Adrenal gland (tissue), 12 donors: ENCODE data around the gene PIGBOS1. TPM values are rescaled to one million over a fixed set of nuclear protein-coding genes. Genes with fewer than 3 reads are reported as not detected.
"Not testable (repeated sequence)": the region's sequence is repeated elsewhere in the genome, so short reads cannot be mapped to it uniquely, and the experiment has no call there.

Source experiments
- DNase-seq, 7 donors: peaks; one replicate each; pipeline ENCODE4 v3.0.0-alpha.2; 2019 to 2020
- H3K27ac ChIP-seq, 5 donors: fragments of 200-600 bp; sonication (generic) in 4 of 5; 1 replicate in 3 of 5; 2 replicates in 2 of 5; pipeline versions ENCODE4 v1.5.1 to v1.8.0; 2016 to 2020; ENCODE audit warnings: mild to moderate bottlenecking in 1 of 5
- H3K27me3 ChIP-seq: fragments of 200-600 bp; 2 replicates; pipeline ENCODE4 v1.8.0; 2021
- H3K36me3 ChIP-seq, 2 donors: fragments of 200-600 bp; replicated peaks in 1 of 2; 1 replicate in 1 of 2; 2 replicates in 1 of 2; pipeline versions ENCODE4 v1.5.1 to v1.8.0; 2018 to 2022
- H3K4me1 ChIP-seq, 2 donors: fragments of 200-600 bp; replicated peaks in 1 of 2; 1 replicate in 1 of 2; 2 replicates in 1 of 2; pipeline versions ENCODE4 v1.5.1 to v1.8.0; 2018 to 2021
- H3K4me3 ChIP-seq, 4 donors: fragments of 200-600 bp; sonication (generic) in 3 of 4; one replicate each; pipeline ENCODE4 v1.5.1; 2016 to 2018
- H3K9me3 ChIP-seq, 3 donors: fragments of 200-600 bp; sonication (generic) in 1 of 3; replicated peaks in 1 of 3; 1 replicate in 2 of 3; 2 replicates in 1 of 3; pipeline versions ENCODE4 v1.5.1 to v1.8.0; 2016 to 2021
- POLR2A ChIP-seq, 2 donors: fragments of 450-650 bp; IDR thresholded peaks; one replicate each; pipeline ENCODE4 v1.6.1; 2017; ENCODE audit warnings: antibody characterized with exemption in 2 of 2, mild to moderate bottlenecking in 2 of 2, moderate library complexity in 1 of 2
- WGBS, 4 donors: extraction: QIAGEN DNeasy Blood & Tissue Kit in 2 of 4; methylation state at CpG; one replicate each; pipeline versions ENCODE4 v1.1.5 to v1.1.7; 2013 to 2017; 5-methylcytosine and 5-hydroxymethylcytosine counted together
- intact Hi-C, 2 donors: fragments of 100-400 bp; cut with DNase I; formaldehyde crosslinking; loops; one replicate each; pipeline versions ENCODE4 v1.14.1 to v1.15.0; 2022 to 2023
- polyA plus RNA-seq, 3 donors: library from polyadenylated mRNA; stranded (reverse); fragments of 200-250 nt in 2 of 3; fragments of 350-450 nt in 1 of 3; fragmentation: Illumina TruSeq in 1 of 3; extraction: RNeasy Lipid Tissue Mini Kit (QIAGEN cat#74804) in 1 of 3; gene quantifications; one replicate each; pipeline ENCODE4 v1.2.3, GENCODE V29; 2013 to 2014
- total RNA-seq, 9 donors: library from RNA; depleted of rRNA in 4 of 9; stranded (reverse); fragments of >200 nt in 4 of 9; fragments of 120-200 nt in 1 of 9; fragmentation: NEBNext Ultra II Directional in 1 of 9; extraction: Animal tissue kit (Norgen Biotek cat#: 25700) in 1 of 9; gene quantifications; one replicate each; pipeline versions ENCODE4 v1.1.0 to v1.2.4, GENCODE V29; 2013 to 2023
- TF ChIP-seq, protein P1 (sequence below), 6 experiments: fragments of 450-650 bp in 4 of 6; fragments of 200-600 bp in 2 of 6; sonication (generic) in 1 of 6; IDR thresholded peaks; 1 replicate in 5 of 6; 2 replicates in 1 of 6; pipeline versions ENCODE4 v1.5.1 to v1.8.0; 2016 to 2021; ENCODE audit warnings: antibody characterized with exemption in 6 of 6, mild to moderate bottlenecking in 2 of 6, moderate library complexity in 1 of 6
- donor health status: healthy with polysubstance abuse.
- donor health status: Bipolar disorder and iron deficiency.
- donor health status: DM: yes; HTN: yes; CAD: no.
- donor health status: DM: no; HTN: no; CAD: no.
- donor health status: DM: no; HTN: no; CAD: no.
- donor health status: DM: yes; HTN: yes; CAD: no.

The PIGBOS1 gene
- total and polyA plus RNA-seq, 12 donors = 11.1 to 22.0 (median 15.8) TPM

DNA sequence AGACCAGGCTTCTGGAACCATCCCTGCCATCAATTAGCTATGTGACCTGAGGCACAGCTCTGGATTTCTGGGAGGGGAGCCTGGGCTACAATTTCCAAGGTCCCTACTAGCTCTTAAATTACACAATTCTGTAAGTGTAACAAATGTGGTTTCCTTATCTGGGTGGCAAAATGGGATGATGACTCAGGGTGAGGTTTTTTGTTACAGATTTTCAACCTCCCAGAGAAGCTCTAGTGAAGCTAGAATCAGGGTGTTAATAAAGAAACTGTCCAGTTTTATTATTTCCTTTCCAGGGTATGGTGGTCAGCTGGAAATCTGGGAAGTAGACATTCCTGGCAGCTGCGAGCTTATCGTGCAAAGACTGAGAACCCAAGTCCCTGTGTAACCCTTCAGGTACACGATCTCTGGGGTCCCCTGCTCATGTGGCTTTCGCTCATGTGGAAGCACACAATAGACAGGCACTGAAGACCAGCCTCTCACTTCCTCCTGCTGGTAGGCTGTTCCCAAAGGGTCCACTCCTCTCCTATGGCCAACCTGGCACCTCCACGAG, 36.6 kb downstream of the PIGBOS1 start:
- Histone ChIP-seq H3K9me3 (no peaks in the 10 kb centered on the region), H3K4me3 (no peak overlapping the region), H3K27ac (peak overlapping the region; percentile 40 to 85 (median 79)), H3K4me1 (peaks cover 33 to 63% of the 10 kb centered on the region in 2 donors), H3K27me3 (no peaks in the 10 kb centered on the region), H3K36me3 (no peaks in the 10 kb centered on the region)
- TF ChIP-seq, protein P1, sequence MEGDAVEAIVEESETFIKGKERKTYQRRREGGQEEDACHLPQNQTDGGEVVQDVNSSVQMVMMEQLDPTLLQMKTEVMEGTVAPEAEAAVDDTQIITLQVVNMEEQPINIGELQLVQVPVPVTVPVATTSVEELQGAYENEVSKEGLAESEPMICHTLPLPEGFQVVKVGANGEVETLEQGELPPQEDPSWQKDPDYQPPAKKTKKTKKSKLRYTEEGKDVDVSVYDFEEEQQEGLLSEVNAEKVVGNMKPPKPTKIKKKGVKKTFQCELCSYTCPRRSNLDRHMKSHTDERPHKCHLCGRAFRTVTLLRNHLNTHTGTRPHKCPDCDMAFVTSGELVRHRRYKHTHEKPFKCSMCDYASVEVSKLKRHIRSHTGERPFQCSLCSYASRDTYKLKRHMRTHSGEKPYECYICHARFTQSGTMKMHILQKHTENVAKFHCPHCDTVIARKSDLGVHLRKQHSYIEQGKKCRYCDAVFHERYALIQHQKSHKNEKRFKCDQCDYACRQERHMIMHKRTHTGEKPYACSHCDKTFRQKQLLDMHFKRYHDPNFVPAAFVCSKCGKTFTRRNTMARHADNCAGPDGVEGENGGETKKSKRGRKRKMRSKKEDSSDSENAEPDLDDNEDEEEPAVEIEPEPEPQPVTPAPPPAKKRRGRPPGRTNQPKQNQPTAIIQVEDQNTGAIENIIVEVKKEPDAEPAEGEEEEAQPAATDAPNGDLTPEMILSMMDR (IDR thresholded peaks at IDR 0.05) = no peak
- TF ChIP-seq POLR2A (IDR thresholded peaks at IDR 0.05) = peak in 1 of 2 donors; percentile 15
- peak; percentile 65 to 85 (median 75) for DNase-seq
- 50 to 60% (median 55%) methylated on average over 3 to 5 of the region's 5 CpGs for WGBS, 4 donors
- intact Hi-C loops = no loop called here

DNA sequence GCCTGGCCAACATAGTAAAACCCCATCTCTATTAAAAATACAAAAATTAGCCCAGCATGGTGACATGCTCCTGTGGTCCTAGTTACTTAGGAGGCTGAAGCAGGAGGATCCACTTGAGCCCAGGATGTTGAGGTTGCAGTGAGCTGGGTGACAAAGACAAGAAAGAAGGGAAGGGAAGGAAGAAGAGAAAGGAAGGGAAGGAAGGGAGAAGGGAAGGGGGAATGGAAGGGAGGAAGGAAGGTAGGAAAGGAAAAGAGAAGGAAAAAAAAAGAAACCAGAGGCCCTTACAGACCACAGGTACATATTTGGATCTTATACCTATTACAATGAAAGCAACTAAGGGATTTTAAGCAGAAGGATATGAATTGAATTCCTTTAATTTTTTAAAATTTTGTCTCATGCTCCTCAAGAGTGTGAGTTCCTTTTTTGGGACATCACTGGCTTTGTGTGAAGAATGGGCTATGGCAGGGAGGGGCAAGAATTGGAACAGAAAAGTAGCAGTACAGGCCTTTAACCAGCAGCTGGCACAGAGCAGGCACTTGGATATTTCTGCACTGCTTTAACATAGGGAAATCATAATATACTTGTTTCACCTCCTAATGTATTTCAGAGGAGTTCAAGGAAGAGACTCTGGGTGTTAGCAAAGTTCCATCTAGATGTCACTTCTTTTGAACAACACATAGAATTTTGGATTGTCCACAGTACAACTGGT, 37.2 kb downstream of the PIGBOS1 start:
- Histone ChIP-seq H3K4me1 (peaks cover 33 to 69% of the 10 kb centered on the region in 2 donors), H3K4me3 (no peak overlapping the region), H3K27me3 (no peaks in the 10 kb centered on the region), H3K27ac (peak overlapping the region; percentile 32 to 85 (median 79)), H3K9me3 (no peaks in the 10 kb centered on the region), H3K36me3 (no peaks in the 10 kb centered on the region)
- intact Hi-C loops = no loop called here
- TF ChIP-seq POLR2A (IDR thresholded peaks at IDR 0.05) = no peak
- TF ChIP-seq, protein P1 (IDR thresholded peaks at IDR 0.05) = peak in 1 of 6 experiments; percentile 6
- no peak for DNase-seq

DNA sequence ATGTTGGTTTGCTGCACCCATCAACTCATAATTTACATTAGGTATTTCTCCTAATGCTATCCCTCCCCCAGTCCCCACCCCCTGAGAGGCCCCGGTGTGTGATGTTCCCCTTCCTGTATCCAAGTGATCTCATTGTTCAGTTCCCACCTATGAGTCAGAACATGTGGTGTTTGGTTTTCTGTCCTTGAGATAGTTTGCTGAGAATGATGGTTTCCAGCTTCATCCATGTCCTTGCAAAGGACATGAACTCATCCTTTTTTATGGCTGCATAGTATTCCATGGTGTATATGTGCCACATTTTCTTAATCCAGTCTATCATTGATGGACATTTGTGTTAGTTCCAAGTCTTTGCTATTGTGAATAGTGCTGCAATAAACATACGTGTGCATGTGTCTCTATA, 38.3 kb downstream of the PIGBOS1 start:
- Histone ChIP-seq H3K4me1 (peaks cover 38 to 70% of the 10 kb centered on the region in 2 donors), H3K27ac (peak overlapping the region in 3 of 5 donors; percentile 77 to 85 (median 85))
- H3K27me3 ChIP-seq, intact Hi-C loops, H3K36me3 ChIP-seq, H3K9me3 ChIP-seq, H3K4me3 ChIP-seq: not testable (repeated sequence)
- 54 to 72% (median 62%) methylated on average over 2 of the region's 2 CpGs for WGBS, 4 donors
- peak in 2 of 7 donors; percentile 34 to 39 for DNase-seq

DNA sequence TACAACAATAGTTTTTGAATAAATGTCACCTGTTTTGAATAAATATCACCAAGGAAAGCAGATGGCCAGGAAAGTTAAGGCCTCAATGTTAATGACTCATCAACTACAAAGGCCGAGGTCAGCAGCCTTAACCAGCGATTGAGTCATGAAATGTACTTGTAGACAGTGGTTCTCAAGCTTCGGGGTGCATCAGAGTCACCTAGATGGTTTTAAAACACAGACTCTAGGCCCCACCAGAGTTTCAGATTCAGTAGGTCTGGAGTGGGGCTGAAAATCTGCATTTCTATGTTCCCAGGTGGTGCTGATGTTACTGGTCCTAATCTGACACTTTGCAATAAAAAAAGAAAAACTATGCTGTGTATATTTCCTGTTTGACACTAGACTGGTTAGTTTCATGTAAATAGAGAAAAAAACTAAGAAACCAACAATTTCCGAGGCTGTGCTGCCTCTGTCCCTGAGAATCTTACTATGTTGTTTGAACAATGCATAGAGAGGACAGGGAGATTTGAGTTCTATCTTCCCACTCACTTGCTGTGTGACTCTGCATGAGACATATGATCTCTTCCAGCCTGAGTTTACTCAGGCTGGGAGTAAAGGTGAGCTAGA, 39.1 kb downstream of the PIGBOS1 start:
- 30 to 46% (median 35%) methylated on average over 4 of the region's 4 CpGs for WGBS, 4 donors
- Histone ChIP-seq H3K27ac (peak overlapping the region; percentile 32 to 85 (median 77)), H3K4me3 (no peak overlapping the region), H3K36me3 (no peaks in the 10 kb centered on the region), H3K9me3 (no peaks in the 10 kb centered on the region), H3K4me1 (peaks cover 38 to 67% of the 10 kb centered on the region in 2 donors), H3K27me3 (no peaks in the 10 kb centered on the region)
- peak; percentile 63 to 87 (median 80) for DNase-seq
- TF ChIP-seq, protein P1 (IDR thresholded peaks at IDR 0.05) = no peak
- no peak for TF ChIP-seq POLR2A (IDR thresholded peaks at IDR 0.05)
- intact Hi-C loops = no loop called here
